Stimulated activated CD4-positive, alpha-beta T cell treated with anti-CD3 and anti-CD28 coated beads, Interleukin-12 subunit alpha, Interleukin-12 subunit beta, amount 100 ng/mL, for 4 hours (primary cell): ENCODE results near the gene SIAH2.

Experiments
- DNase-seq: peaks from one replicate; pipeline ENCODE4 v3.0.0-alpha.2; 2020

SIAH2 gene

GRCh38 chr3:150771600-150771999 is 8.6 kb upstream of the SIAH2 start:
- no peak for DNase-seq

- no peak for DNase-seq
Measured at GRCh38 chr3:150770681-150771080, 7.7 kb upstream of the SIAH2 start.

- no peak for DNase-seq
Measured at GRCh38 chr3:150766742-150767141, 3.8 kb upstream of the SIAH2 start.

- peak; percentile 17 for DNase-seq
Measured at GRCh38 chr3:150765949-150766720, 3.2 kb upstream of the SIAH2 start.

- DNase-seq, result no peak
Measured at GRCh38 chr3:150764967-150765366, 2.0 kb upstream of the SIAH2 start.

GRCh38 chr3:150764566-150764965 is 1.6 kb upstream of the SIAH2 start:
- DNase-seq, result no peak

- DNase-seq, result peak; percentile 44
Measured at GRCh38 chr3:150763841-150764483, 993 bp upstream of the SIAH2 start.

- DNase-seq, result no peak
Measured at GRCh38 chr3:150762662-150763121, 277 bp downstream of the SIAH2 start.

GRCh38 chr3:150761831-150762661 is 923 bp downstream of the SIAH2 start:
- DNase-seq, result peak; percentile 33

- DNase-seq, result no peak
Measured at GRCh38 chr3:150760431-150761200, 2.4 kb downstream of the SIAH2 start.

- DNase-seq, result no peak
Measured at GRCh38 chr3:150759947-150760346, 3.0 kb downstream of the SIAH2 start.

GRCh38 chr3:150759319-150759718 is 3.6 kb downstream of the SIAH2 start:
- DNase-seq, result no peak

- no peak for DNase-seq
Measured at GRCh38 chr3:150757768-150758167, 5.2 kb downstream of the SIAH2 start.

GRCh38 chr3:150757364-150757763 is 5.6 kb downstream of the SIAH2 start:
- DNase-seq, result no peak

GRCh38 chr3:150756491-150757059 is 6.4 kb downstream of the SIAH2 start:
- DNase-seq, result no peak

- DNase-seq, result no peak
Measured at GRCh38 chr3:150755902-150756301, 7.1 kb downstream of the SIAH2 start.

GRCh38 chr3:150754896-150755295 is 8.1 kb downstream of the SIAH2 start:
- DNase-seq, result no peak

- no peak for DNase-seq
Measured at GRCh38 chr3:150751781-150752263, 11.1 kb downstream of the SIAH2 start.

GRCh38 chr3:150749255-150749654 is 13.7 kb downstream of the SIAH2 start:
- no peak for DNase-seq

- no peak for DNase-seq
Measured at GRCh38 chr3:150748684-150749047, 14.3 kb downstream of the SIAH2 start.

- DNase-seq, result no peak
Measured at GRCh38 chr3:150747886-150748683, 14.9 kb downstream of the SIAH2 start.
